Measurements from ENCODE around the gene PSAT1. TPM values are rescaled to one million over a fixed set of nuclear protein-coding genes. Genes with fewer than 3 reads are reported as not detected.

The PSAT1 gene
- total and polyA plus RNA-seq, 2 of the 13 experiments (the other 11 are each of a cell fraction or from before 2014, with no cell fraction given): 135 to 229 TPM

- TF ChIP-seq CBFB (CRISPR knock-in tag; IDR thresholded peaks at IDR 0.05) (no peak), ZNF333 (CRISPR knock-in tag; IDR thresholded peaks at IDR 0.05; ENCODE audit: borderline replicate concordance) (no peak), ZNF235 (CRISPR knock-in tag; IDR thresholded peaks at IDR 0.05; ENCODE audit: borderline replicate concordance) (no peak), ZNF564 (CRISPR knock-in tag; IDR thresholded peaks at IDR 0.05) (no peak), POLR2A (IDR thresholded peaks at IDR 0.05; ENCODE audit: insufficient read depth in 1 of 2, low read depth in 2 of 2, low read length in 2 of 2) (peak in 1 of 2 experiments; percentile 16; a peak in 1 of 4 replicates), E2F1 (CRISPR knock-in tag; IDR thresholded peaks at IDR 0.05) (no peak), NFYC (CRISPR knock-in tag; IDR thresholded peaks at IDR 0.05) (no peak), ZNF550 (CRISPR knock-in tag; IDR thresholded peaks at IDR 0.05; ENCODE audit: borderline replicate concordance) (no peak), ZNF205 (CRISPR knock-in tag; IDR thresholded peaks at IDR 0.05) (no peak)
Measured at GRCh38 chr9:78324068-78324650, 27.2 kb downstream of the PSAT1 start (continued).

- FAIRE-seq (no peak), ATAC-seq (no peak; the same call in 2 of the 3 replicates), DNase-seq (ENCODE audit: low spot score) (no peak)
- no peak overlapping the region for H3K4me2 ChIP-seq (ENCODE audit: low read depth, low read length)
- CTCF ChIA-PET (ENCODE audit: low intra/inter-chr PET ratio, low total read pairs): no interaction called here
- POLR2A ChIA-PET: interaction anchor here (1.0 to 1.5 kb wide), 3 partner anchors 10 to 28 kb away, joined by 3 to 9 read pairs (median 6); partner anchors contain the start of gene PSAT1
- peaks cover 14 to 75% of the 10 kb centered on the region in 2 experiments for H3K36me3 ChIP-seq (replicated peaks in 1 of 2; ENCODE audit: control insufficient read depth in 1 of 2, insufficient read depth in 2 of 2, low read length in 2 of 2)
- H3K9ac ChIP-seq (ENCODE audit: insufficient read depth, low read depth, low read length): no peak overlapping the region
- H3K4me1 ChIP-seq (ENCODE audit: insufficient read depth, low read length): peaks cover under 1% of the 10 kb centered on the region; the same call in 1 of the 2 replicates
- H3K9me3 ChIP-seq (ENCODE audit: low read length): no peaks in the 10 kb centered on the region
- in situ Hi-C loops (cut with HindIII; ENCODE audit: extremely low pct_ligation_motif_present, low pct_unique_long_range_greater_than_20kb): no loop called here
- H3K27ac ChIP-seq (ENCODE audit: extremely low read length, insufficient read depth, low read length): no peak overlapping the region
- WGBS (ENCODE audit: low lambda C conversion rate): 93% methylated on average over 8 of the region's 8 CpGs
- TF ChIP-seq ZNF224 (CRISPR knock-in tag; IDR thresholded peaks at IDR 0.05) (no peak), ZSCAN9 (CRISPR knock-in tag; IDR thresholded peaks at IDR 0.05; ENCODE audit: borderline replicate concordance) (no peak), TCF7L2 (IDR thresholded peaks at IDR 0.05; ENCODE audit: low read depth, low read length) (no peak), DMAP1 (CRISPR knock-in tag; IDR thresholded peaks at IDR 0.05) (no peak), NFE2 (CRISPR knock-in tag; IDR thresholded peaks at IDR 0.05) (no peak), PAWR (CRISPR knock-in tag; IDR thresholded peaks at IDR 0.05; ENCODE audit: borderline replicate concordance) (no peak), ZNF225 (CRISPR knock-in tag; IDR thresholded peaks at IDR 0.05) (no peak), RNF219 (CRISPR knock-in tag; IDR thresholded peaks at IDR 0.05) (no peak), ZNF800 (CRISPR knock-in tag; IDR thresholded peaks at IDR 0.05) (no peak), CEBPB (IDR thresholded peaks at IDR 0.05; ENCODE audit: borderline replicate concordance, low read depth, low read length) (no peak)
- intact Hi-C loops (cut with micrococcal nuclease; ENCODE audit: unreplicated experiment): loop anchor here (5.0 kb wide), 2 partner anchors 47 to 62 kb away; no protein-coding TSS in a partner anchor
- H3K4me3 ChIP-seq (replicated peaks in 1 of 3; ENCODE audit: insufficient read depth in 1 of 3, low read depth in 2 of 3, low read length in 3 of 3): no peak overlapping the region
- peaks cover 5% of the 10 kb centered on the region for H3K79me2 ChIP-seq (ENCODE audit: insufficient read depth, low read length)
- no TSS peak for BruUV-seq (replicated peaks)
- peaks cover 7% of the 10 kb centered on the region for H4K20me1 ChIP-seq (ENCODE audit: insufficient read depth, low read length)
- no peak overlapping the region for H2AFZ ChIP-seq (ENCODE audit: low read length)
- no peaks in the 10 kb centered on the region for H3K27me3 ChIP-seq (ENCODE audit: control insufficient read depth in 1 of 2, insufficient read depth in 2 of 2, low read length in 2 of 2)
Measured at GRCh38 chr9:78324682-78325081, 27.8 kb downstream of the PSAT1 start.

Measured in HepG2 (cell line).